GM19463 (cell line): ENCODE measurements around the gene BICC1.

Source experiments
- ATAC-seq: cut with Tn5 transposase; IDR thresholded peaks from one replicate; pipeline ENCODE4 v1.9.1; 2021; ENCODE audit warnings: mild to moderate bottlenecking, moderate library complexity; ENCODE audit not compliant: unreplicated experiment

Gene BICC1

GRCh38 chr10:58734116-58734515, 221.4 kb downstream of the BICC1 start:
- ATAC-seq: no peak

DNA sequence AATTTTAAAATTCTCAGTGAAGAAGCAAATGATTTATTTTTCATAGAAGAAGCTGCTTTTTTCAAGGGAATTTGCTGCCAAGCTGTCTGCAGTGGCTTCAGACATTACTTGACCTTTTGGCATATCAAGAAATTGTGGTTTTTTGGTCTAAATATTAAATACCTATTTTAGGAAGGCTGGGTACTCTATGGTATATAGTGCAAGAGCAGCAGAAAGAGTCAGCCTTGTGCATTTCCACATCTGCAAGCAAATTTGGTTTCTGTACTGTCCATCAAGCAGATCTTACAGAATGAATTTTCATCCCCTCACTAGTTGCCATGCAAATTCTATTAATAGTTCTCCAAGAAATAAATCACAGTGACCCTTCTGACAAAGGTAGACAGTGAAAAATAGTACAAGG, 222.0 kb downstream of the BICC1 start:
- no peak for ATAC-seq

GRCh38 chr10:58735087-58735486, 222.4 kb downstream of the BICC1 start:
- no peak for ATAC-seq

DNA sequence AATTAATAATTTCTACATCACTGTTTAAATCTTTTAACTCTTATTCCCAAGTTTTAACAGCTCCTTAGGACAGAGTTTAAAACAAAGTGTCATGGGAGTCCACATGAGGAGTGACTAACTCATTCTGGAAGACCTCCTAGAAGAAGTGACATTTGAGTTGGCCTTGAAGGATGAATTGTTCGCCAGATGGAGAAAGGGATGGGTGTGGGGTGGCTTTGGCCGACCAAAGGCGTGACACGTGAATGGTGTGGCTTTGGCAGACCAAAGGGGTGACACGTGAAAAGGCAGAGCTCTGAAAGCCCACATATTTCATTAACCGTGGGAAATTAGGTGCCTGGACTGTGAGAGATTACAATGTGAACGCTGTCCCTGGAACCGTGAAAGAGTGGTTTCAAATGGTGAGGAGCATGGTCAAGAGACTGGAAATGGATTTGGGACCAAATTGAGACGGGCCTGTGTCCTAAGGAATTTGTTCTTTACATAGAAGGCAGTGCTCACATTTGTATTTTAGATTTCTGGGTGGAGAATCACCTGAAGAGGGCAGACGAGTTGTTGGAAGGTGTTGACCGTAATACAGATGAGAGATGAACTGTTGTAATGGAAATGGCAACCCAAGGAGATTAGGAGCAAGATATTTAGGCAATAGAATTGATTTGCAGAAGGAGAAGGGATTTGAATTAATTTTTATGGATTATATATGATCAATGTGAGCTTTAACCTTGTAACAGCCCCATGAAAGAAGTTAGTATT, 228.1 kb downstream of the BICC1 start:
- no peak for ATAC-seq

DNA sequence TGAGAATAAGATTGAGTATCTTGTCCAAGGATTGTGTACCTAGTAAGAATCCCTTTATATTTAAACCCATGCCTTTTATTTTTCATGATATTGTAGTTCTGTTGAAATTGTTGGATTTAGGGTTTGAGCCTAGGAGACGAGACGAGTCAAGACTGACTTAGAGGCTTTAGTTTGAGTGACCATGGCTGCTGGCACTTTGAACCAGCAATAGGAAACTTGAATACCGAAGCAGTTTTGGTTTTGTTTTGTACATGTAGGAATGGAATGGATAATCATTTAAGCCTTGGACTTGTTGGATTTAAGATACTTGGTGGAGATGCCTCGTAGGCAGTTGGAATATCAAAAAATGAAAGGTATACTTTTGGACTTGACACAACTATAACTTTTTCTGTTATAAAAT, 229.0 kb downstream of the BICC1 start:
- no peak for ATAC-seq

DNA sequence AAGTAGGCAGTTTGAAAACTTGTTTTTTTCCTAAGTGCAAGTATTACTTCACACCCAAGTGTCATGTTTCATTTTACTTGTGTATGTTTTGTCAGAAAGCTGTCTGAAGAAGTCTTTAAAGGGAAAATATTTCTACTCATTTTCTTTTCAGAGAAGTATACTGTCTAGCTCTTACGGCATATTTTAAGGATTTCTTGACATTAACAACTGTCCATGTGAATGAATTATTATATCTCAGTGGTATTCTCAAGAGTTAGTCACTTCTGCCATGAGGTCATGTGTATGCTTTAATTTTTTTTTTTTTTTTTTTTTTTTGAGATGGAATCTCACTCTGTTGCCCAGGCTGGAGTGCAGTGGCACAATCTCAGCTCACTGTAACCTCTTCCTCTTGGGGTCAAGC, 229.5 kb downstream of the BICC1 start:
- ATAC-seq: no peak

DNA sequence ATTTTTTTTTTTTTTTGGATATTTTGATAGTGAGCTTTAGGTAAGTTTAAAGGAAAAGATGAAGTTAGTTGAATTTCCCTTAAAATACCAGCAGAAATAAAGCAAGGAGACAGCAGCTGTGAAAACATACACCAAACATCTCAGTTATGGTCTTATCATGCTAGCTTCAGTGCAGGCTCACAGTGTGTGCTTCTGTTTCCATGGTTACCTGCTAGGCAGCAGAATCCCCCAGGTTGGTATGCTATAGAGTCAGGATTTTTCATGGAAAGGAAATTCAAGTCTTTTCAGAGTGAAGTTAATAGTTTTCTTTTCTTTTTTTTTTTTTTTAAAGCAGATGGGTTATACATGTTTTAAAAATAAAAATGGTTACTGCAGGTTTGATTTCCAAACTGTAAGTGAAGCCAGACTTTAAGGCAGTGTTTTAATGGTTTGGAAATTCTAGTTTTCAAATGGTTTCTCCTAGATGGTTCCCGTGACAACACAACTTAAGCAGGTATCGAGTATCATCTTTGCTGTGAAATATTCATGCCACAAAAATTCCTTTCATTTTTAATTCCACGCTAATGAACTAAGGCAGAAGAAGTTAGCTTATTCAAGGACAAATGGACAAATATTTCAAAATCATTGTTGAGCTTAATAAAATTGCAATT, 230.9 kb downstream of the BICC1 start:
- no peak for ATAC-seq

- no peak for ATAC-seq
Measured at GRCh38 chr10:58746474-58747185, 234.0 kb downstream of the BICC1 start.

DNA sequence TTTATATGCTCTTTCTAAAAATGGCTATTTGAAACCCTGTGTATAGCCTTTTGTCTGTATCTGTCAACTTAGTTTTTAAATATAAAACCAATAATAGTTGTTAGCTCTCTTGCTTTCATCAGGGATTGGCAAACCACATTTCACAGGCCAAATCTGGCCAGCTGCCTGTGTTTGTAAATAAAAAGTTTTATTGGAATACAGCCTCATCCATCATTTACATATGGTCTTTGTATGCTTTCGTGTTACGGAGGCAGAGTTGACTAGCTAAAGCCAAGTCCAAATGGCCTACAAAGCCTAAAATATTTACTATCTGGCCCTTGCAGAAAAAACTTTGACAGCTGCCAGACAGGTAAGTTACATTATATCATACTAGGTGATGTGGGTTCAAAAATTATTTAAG, 235.0 kb downstream of the BICC1 start:
- no peak for ATAC-seq

DNA sequence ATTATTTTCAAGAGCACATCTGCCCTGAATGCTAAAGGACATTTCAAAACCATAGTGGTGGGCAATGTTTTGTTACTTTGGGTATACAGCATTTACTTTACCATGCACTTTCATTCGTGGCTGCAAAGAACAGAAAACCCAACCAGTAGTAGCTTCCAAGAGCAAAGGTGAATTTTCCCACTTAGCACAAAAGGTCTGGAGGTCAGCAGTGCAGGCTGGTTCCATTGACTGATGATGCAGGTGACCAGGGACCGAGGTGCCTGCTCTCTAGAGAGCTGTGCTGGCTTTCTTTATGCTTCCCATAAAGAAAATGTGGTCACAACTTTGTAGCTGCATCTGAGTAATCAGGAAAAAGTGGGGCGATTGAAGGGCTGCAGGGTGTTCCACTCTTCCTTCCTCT, 240.0 kb downstream of the BICC1 start:
- ATAC-seq: no peak

- no peak for ATAC-seq
Measured at GRCh38 chr10:58753425-58753824, 240.8 kb downstream of the BICC1 start.

- no peak for ATAC-seq
Measured at GRCh38 chr10:58754469-58755339, 242.0 kb downstream of the BICC1 start.

DNA sequence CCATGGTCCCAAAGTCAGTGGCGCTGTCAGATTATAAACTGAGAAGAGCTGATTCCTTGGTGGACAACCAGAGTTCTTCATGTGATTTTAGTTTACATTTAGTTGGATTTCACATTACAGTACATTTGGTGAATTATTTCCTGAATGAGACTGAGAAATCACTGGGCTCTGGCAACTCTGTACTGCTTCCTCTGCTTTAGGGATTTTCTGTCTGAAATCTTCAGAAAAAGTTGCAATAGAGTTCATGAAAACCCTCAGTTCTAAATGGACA, 242.6 kb downstream of the BICC1 start:
- ATAC-seq: no peak

GRCh38 chr10:58755677-58756076, 243.0 kb downstream of the BICC1 start:
- no peak for ATAC-seq

GRCh38 chr10:58756130-58756719, 243.6 kb downstream of the BICC1 start:
- no peak for ATAC-seq

DNA sequence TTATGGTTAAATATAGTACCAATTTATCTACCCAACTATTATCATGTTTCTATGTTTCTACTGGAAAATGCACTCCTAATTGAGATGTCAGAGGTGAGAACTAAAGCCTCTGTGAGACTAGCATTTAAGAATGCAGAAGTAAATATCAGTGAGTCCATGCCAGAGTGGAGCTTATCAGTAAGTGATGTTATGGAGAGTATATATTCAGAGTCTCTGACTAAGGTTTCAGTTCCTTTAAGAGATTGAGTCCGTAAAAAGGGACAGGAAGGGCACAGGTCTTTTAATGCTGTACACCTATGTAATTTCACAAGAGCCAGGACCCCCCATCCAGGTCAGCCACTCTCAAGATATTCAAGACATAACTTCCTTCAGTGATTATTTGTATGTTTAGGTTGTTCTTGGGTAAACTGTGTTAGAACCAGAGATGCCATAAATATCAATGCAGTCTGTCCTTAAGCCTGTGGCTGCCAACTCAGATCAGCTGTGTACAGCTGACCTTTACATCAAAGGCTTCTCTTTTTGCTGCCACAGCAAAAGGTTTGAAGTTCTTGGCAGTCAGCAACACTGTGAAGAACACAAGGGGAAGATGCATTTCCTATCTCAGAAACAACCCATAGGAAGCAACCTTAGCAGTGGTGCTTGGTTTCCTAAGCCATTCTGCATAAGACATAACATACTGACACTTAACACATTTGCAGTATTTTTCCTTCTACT, 244.8 kb downstream of the BICC1 start:
- ATAC-seq: no peak

DNA sequence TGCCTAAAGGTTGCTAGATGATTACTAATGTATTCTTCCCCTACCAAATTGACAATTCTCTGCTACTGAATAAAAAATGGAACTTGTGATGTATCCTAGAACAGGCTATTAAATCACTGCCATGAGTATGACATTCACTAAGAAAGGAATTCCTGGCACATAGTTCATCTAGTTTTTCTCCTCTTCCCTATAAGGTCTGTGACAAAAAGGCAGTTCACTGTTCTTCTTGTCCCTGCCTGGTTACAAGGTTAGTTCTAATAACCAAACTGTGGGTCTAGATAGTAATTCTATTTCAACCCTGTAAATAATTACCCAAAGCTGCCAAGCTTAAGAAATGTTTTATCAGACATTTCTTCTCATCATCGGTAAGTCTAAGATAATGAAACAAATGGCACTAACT, 245.6 kb downstream of the BICC1 start:
- ATAC-seq: no peak

DNA sequence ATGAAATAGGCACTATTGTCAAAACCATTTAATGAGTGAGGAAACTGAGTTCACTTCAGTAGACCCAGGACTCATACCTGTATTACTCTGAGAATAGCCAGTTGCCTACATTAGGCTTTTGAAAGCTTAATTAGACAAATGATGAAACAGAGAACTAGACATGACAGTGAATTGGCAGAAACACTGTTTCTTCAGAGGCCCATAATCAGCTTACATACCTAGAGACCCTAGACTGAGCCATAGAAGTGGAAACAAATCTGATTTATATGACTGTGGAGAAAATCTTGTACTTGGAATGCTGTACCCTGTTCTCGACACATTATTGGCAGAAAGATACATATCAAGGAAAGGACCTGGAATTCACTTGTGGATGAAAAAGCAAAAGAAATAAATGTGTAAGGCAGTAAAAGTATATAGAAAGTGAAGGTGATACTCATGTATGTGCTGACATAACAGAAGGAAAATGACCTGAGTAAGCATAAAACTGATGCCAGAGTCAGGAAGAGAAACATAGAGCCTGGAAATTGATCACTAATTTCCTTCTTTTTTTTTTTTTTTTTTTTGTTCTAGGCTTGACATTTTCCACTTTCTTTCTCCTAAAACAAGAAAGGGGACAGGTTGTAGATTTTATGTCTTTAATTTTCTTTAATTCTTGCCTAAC, 251.5 kb downstream of the BICC1 start:
- ATAC-seq: no peak

DNA sequence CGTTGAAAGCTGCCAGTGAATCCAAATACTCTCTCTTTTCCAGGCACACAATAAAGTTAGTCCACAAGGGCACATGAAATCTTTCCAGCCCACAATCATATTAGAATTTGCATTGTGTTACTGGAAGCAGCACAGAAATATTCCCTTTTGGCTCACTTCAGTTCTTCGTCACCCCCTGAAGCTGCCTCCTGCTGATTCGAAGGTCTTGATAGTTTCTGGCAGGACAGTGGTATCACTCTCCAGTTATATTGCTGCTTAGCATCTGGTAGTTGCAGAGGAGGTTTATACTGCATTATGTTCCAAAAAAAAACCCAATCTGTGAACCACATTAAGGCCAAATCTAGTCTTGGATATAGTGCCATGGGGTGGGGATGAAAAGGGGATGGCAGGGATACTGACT, 253.2 kb downstream of the BICC1 start:
- ATAC-seq: no peak

GRCh38 chr10:58767652-58768051, 255.0 kb downstream of the BICC1 start:
- no peak for ATAC-seq
